ENCODE results near the gene EIF5A.

DNA sequence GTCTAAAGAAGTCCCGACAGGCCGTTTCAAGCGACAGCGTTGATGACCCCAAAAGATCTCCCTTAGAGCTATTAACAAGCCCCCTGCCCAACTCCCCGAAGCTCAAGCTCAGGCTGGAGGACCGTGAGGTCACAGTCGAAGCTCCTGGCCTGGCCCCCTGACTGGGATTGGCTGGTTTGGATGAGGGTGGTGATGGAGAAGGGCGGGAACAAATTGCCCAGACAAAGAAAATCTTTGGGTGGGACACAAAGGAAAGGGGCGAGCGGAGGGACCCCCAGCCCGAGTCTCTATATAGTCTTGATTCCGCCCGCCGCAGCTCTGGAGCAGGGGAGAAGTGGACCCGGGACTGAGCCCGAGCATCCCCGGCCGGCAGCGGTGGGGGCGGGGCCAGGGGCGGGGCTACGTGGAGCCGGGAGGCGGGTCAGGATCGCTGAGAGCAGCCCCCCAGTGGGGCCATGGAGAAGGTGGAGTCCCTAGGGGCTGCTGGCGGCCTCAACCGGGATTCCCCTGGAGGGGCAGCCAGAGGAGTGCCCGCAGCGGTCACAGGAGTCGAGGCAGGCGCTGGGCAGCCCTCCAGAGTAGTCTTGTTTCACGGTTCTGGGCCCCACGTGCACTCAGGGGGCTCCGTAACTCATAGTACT is 22.7 kb downstream of the EIF5A start:
- TF ChIP-seq, protein P1, sequence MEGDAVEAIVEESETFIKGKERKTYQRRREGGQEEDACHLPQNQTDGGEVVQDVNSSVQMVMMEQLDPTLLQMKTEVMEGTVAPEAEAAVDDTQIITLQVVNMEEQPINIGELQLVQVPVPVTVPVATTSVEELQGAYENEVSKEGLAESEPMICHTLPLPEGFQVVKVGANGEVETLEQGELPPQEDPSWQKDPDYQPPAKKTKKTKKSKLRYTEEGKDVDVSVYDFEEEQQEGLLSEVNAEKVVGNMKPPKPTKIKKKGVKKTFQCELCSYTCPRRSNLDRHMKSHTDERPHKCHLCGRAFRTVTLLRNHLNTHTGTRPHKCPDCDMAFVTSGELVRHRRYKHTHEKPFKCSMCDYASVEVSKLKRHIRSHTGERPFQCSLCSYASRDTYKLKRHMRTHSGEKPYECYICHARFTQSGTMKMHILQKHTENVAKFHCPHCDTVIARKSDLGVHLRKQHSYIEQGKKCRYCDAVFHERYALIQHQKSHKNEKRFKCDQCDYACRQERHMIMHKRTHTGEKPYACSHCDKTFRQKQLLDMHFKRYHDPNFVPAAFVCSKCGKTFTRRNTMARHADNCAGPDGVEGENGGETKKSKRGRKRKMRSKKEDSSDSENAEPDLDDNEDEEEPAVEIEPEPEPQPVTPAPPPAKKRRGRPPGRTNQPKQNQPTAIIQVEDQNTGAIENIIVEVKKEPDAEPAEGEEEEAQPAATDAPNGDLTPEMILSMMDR (optimal IDR thresholded peaks at IDR 0.05 in 1 of 3, IDR thresholded peaks at IDR 0.05 in 1 of 3, conservative IDR thresholded peaks at IDR 0.05 in 1 of 3; ENCODE audit: extremely low read depth in 1 of 3, insufficient read depth in 2 of 3, low read length in 3 of 3), result no peak
- no peak for TF ChIP-seq EZH2 (IDR thresholded peaks at IDR 0.05; ENCODE audit: low read length)

Measured in keratinocyte (primary cell).